Fibroblast of skin of right quadriceps (primary cell): ENCODE data around the gene MYO1F.
A peak's percentile ranks its signal among the peaks of the same experiment; 100 is the strongest.
"Not testable (repeated sequence)": the region's sequence is repeated elsewhere in the genome, so short reads cannot be mapped to it uniquely, and the experiment has no call there.

Experiments used
- DNase-seq: peaks from one replicate; pipeline ENCODE4 v3.0.0-alpha.2; 2013

The MYO1F gene

GRCh38 chr19:8596168-8596567, 18.9 kb upstream of the MYO1F start:
- no peak for DNase-seq

DNA sequence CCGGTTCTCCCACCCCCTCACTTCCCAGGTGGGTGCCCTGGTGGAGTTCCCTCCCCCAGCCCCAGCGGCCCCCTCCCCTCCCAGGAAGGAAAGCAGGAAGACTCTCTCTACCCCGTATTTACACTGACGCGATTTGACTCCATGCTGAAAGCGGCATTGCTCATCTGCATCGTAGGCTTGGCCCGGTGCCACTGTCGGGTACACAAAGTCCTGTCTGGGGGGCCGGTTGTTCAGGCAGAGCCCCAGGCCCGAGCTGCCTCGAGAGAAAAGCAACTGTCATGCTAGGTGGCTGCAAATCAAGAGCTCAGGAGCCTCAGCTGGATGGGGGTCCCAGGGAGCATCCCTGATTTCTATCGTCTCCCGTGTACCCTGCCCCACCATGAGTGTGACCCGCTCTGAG, 18.4 kb upstream of the MYO1F start:
- no peak for DNase-seq

DNA sequence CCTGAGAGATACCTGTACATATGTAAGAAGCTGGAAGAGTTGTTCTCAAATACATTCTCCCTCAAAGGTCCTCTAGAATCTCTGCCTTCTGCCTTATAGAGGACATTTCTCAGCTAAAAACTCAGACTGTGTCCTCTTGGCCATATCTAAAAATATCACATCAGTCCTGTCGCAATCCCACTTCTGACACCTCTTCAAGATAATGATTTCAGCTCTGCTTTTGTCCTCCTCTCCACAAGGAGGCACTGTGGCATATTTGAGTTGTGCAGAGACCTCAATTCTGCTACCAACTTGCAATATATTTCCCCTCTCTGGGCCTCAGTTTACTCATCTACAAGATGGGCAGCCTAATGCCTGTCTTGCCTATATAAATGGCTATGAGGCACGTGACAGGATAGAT, 16.7 kb upstream of the MYO1F start:
- DNase-seq, result no peak

DNA sequence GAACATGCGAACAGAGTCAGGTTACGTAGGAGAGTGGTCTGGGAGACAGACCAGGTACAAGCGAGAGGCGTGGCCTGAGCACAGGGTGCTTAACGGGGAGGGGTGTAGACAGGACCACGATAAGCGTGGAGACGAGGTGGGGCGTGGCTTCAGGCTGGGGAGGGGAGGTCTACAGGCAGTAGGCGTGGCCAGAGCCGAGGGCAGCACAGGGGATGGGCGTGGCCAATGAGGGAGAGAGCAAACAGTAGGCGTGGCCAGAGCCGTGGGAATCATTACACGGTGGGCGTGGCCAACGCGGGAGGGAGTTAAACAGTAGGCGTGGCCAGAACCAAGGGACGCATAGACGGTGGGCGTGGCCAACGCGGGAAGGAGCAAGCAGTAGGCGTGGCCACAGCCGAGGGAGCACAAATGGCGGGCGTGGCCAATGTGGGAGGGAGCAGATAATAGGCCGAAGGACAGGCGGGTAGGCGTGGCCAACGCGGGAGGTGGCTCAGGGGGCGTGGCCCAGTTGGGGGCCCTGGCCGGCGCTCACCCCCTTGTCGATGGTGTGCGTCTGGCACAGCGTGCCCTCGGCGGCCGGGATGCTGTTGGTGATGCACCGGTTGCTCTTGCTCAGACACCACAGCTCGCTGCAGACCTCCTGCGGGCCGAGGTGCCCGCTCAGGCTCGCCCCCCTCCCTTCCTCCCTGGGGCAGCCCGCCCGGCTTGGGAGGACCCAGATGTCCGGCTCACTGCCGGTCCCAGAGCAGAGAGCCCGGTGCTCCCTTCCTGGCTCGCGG, 15.2 kb upstream of the MYO1F start:
- peak; percentile 95 for DNase-seq

GRCh38 chr19:8589177-8589714, 12.0 kb upstream of the MYO1F start:
- no peak for DNase-seq

DNA sequence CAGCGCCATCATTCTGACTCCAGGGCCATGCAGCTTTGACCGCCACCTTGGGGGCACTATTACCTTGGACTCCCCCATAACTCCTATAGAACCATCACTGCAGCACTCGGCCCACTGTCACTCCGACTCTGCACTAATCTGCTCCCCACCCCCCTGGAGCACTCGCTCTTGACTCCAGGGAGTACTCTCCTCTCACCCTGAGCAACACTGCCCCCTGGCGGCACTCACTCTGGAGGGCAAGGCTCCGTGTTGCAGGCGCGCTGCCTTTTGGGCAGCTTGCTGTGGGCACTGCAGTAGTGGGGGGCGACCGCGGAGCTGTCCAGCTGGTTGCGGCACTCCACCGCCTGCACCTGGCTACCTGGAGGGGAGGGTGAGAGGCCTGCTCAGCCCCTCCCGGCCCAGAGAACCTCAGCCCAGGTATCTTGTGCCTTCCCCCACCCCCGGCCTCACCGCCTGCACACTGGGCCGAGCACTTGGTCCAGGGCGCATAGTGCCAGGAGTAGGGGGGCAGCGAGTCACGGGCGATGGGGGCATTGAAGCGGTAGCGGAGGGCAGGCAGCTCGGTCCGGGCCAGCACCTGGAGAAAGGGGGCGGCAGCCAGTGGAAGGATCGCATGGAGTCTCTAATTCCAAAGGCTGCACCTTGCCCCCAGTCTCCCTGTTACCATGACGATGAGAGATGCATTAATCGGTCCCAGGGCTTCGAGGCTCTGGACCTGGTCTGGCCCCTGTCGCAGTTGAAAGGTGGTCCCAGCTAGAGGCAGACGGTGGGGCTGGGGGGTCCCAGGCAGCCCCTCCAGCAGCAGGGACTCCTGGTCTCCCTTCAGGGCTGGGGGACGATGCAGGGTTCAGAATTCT, 8.9 kb upstream of the MYO1F start:
- DNase-seq, result peak; percentile 31

GRCh38 chr19:8584965-8585893, 8.0 kb upstream of the MYO1F start:
- no peak for DNase-seq

GRCh38 chr19:8580710-8581281, 3.6 kb upstream of the MYO1F start:
- peak; percentile 68 for DNase-seq

GRCh38 chr19:8578642-8579265, 1.5 kb upstream of the MYO1F start:
- peak; percentile 53 for DNase-seq

- no peak for DNase-seq
Observed at GRCh38 chr19:8577741-8578140, 499 bp upstream of the MYO1F start.

DNA sequence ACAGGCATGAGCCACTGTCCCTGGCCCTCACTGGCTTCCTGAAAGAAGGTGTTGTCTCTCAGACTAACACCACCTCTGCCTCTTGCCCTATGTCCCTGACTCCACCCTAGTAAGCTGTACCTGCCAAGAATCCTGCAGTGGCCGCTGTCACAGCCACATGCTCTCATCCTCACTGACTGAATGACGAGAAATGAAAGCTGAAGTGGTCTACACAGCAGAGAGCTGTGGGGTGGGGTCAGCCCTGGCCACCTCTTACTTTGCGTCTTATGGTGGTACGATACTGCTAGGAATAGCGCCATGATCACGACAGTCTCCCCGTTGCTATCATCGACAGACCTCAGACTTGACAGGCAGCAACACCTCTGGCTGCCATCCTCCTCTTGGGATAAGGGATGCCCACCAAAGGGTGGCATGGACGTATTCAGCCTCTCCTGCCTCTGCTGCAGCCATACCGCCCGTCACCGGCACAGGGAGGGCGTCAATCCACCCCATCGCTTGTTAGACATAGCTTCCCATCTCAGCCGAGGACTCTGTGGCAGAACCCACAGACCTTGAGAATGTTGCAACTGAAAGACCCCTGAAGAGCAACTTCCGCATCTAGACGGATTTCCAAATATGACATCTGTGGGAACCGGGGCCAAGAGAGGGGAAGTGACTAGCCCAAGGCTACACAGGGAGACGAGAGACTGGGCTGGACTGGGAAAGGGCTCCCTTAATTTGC, 809 bp downstream of the MYO1F start:
- no peak for DNase-seq

GRCh38 chr19:8575467-8575997, 1.7 kb downstream of the MYO1F start:
- peak; percentile 68 for DNase-seq

- not testable (repeated sequence) for DNase-seq
Observed at GRCh38 chr19:8574619-8574922, 2.7 kb downstream of the MYO1F start.

DNA sequence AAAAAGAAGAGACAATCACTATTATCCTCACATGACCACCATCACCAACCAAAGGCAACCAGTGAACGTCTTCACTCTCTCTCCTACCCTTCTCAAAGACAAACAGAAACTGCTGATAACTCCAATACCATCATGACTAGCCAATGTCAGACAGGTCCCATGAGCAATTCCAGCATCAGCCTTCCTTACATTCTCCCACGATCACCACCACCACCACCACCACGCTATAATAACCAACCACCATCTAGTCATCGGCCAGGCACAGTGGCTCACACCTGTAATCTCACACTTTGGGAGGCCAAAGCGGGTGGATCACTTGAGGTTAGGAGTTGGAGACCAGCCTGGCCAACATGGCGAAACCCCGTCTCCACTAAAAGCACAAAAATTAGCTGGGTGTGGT, 3.9 kb downstream of the MYO1F start:
- DNase-seq, result no peak

DNA sequence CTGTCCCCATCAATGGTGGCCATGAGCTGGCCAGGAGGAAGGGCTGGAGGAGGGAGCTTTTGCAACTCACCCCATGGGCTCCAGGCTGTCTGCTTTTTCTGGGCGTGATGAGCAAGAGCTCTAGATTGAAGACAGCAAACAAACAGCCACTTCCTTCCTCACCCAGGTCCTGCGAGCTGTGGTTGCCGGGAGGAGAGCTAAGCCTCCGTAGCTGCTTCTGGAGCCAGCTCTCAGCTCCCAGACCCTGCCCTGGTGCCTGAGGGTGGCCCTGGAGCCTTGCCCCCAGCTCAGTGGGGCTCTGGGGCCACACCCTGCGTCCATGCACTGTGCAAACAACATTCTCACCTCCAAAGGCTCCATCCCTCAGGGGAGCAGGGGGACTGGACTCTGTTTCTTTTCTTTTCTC, 6.2 kb downstream of the MYO1F start:
- peak; percentile 72 for DNase-seq

DNA sequence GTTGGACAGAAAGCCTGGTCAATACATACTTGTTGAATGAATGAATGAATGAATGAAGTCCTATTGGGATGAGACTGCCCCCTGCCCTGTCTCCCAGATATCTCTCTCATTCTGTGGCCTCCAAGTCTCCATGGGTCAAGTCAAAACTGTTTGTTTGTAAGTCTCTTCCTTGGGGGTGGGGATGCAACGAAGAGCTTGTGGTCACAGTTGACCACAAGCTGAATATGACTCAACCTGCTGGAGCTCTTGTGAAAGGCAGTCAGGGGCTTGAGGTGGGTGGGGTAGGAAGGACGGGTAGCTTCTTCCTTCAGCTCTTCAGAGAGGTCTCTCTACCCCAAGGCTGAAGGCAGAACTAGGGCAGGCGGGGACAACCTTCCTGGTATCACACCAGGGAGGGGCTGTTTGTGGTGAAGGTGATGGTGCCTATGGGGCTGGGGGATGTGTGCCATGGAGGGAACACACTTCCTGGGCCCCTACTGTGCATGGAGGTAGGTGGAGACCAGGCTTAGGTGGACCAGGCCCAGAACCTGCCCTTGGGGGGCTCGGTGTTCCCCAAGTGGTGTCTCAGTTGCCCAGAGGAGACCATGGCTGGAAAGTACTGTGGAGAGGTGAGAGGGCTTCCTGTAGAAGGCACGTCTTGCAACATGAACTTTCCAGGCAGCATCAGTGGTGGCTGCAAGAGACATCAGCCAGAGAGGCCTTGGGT, 8.0 kb downstream of the MYO1F start:
- peak; percentile 95 for DNase-seq

GRCh38 chr19:8567522-8568172, 9.6 kb downstream of the MYO1F start:
- no peak for DNase-seq

GRCh38 chr19:8566855-8567254, 10.4 kb downstream of the MYO1F start:
- peak; percentile 32 for DNase-seq

- not testable (repeated sequence) for DNase-seq
Observed at GRCh38 chr19:8564866-8565265, 12.4 kb downstream of the MYO1F start.
